Calu3 (cell line): ENCODE results near the gene OOEP. TPM values are rescaled to one million over a fixed set of nuclear protein-coding genes. Genes with fewer than 3 reads are reported as not detected.

Source experiments
- Bru-seq: library from RNA; stranded (reverse); fragments of 400-500 nt; gene quantifications from one replicate; lab custom pipeline; 2021; lab: Mats Ljungman, UMichigan
- BruChase-seq, 2 experiments: library from RNA; stranded (reverse); fragments of 400-500 nt; gene quantifications; one replicate each; lab custom pipeline; 2021; lab: Mats Ljungman, UMichigan
- BruUV-seq: library from RNA; stranded (reverse); fragments of 400-500 nt; replicated peaks from 2 replicates; lab custom pipeline; 2021; lab: Mats Ljungman, UMichigan
- CTCF ChIA-PET: fragments of 300-600 bp; sonication (Branson Sonifier 250); formaldehyde crosslinking; loops from one replicate; lab custom pipeline; 2022; ENCODE audit warnings: antibody characterized with exemption; lab: Charles Lee
- DNase-seq: peaks from one replicate; pipeline ENCODE4 v3.0.0; 2022
- H3K27ac Mint-ChIP-seq: one replicate; pipeline ENCODE4 v1.8.0; 2022; ENCODE audit warnings: mixed read lengths; ENCODE audit not compliant: unreplicated experiment
- H3K27me3 Mint-ChIP-seq: one replicate; pipeline ENCODE4 v1.8.0; 2022; ENCODE audit warnings: mixed read lengths; ENCODE audit not compliant: unreplicated experiment
- H3K36me3 Mint-ChIP-seq: one replicate; pipeline ENCODE4 v1.8.0; 2022; ENCODE audit warnings: mild to moderate bottlenecking, moderate library complexity, mixed read lengths; ENCODE audit not compliant: insufficient read depth, unreplicated experiment
- H3K4me1 Mint-ChIP-seq: one replicate; pipeline ENCODE4 v1.8.0; 2022; ENCODE audit warnings: mild to moderate bottlenecking, low read depth, mixed read lengths; ENCODE audit not compliant: unreplicated experiment
- H3K4me3 Mint-ChIP-seq: one replicate; pipeline ENCODE4 v1.8.0; 2022; ENCODE audit warnings: mild to moderate bottlenecking, low read depth, moderate library complexity, mixed read lengths; ENCODE audit not compliant: unreplicated experiment
- H3K9me3 Mint-ChIP-seq: one replicate; pipeline ENCODE4 v1.8.0; 2022; ENCODE audit warnings: low read depth, mixed read lengths; ENCODE audit not compliant: unreplicated experiment
- intact Hi-C: fragments of 100-400 bp; cut with micrococcal nuclease; formaldehyde crosslinking; loops from one replicate; pipeline ENCODE4 v1.10.0; 2022; ENCODE audit not compliant: unreplicated experiment
- long read RNA-seq: library from polyadenylated mRNA; stranded (forward); transcript quantifications from one replicate; pipeline ENCODE4 v2.0.0, GENCODE V29; 2022
- total RNA-seq: library from RNA; stranded (reverse); gene quantifications from 2 replicates; pipeline ENCODE4 v1.2.3, GENCODE V29; 2022
- TF ChIP-seq, protein P1 (sequence below): fragments of 200-600 bp; IDR thresholded peaks from one replicate; pipeline ENCODE4 v1.8.0; 2022; ENCODE audit warnings: antibody characterized with exemption; ENCODE audit not compliant: unreplicated experiment

OOEP gene
- total RNA-seq = 7.0 and 7.1 TPM in 2 replicates
- Bru-seq, nascent RNA = percentile 53 among the genes with signal in this experiment
- BruChase-seq, experiment 1, labeled RNA remaining after a 6-hour chase = percentile 51 among the genes with signal in this experiment
- percentile 57 among the genes with signal in this experiment for BruChase-seq, experiment 2, labeled RNA remaining after a 2-hour chase
- long read RNA-seq, partial matches to known transcripts = 2 of 5 reads
- long read RNA-seq, other reads (novel, unspliced or antisense) = 3 of 5 reads

DNA sequence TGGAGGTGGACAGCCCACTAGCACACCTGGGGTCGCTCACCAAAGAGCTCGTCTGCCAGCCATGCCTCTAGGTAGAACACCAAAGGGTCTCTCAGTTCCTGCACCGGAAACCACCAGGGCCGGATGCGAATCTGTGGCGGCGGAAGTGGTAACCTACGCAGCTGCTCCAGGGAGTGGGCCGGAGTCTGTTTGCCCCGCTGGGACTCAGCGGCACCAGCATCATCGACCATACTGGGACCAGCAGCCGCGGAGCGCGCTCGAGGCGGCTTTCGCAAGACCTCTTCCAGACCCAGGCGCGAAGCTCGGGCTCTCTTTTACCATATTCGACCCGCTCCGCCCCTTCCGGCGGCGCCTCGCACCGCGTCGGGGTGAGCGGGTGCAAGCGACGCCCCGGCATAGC lies at the start of gene OOEP:
Gene OOEP, minus strand, starts transcription at position 335 of the 400 bp plus-strand sequence. Its CDS starts 105 bp downstream, at position 230.
- intact Hi-C loops = no loop called here
- no peaks in the 10 kb centered on the region for H3K9me3 Mint-ChIP-seq
- no peaks in the 10 kb centered on the region for H3K4me1 Mint-ChIP-seq
- no peak for DNase-seq
- H3K4me3 Mint-ChIP-seq = no peak within 1 kb of the TSS
- CTCF ChIA-PET = interaction anchor here (0.5 kb wide), 1 partner anchor 1161 kb away, joined by 3 read pairs; no protein-coding TSS in a partner anchor
- no TSS peak for BruUV-seq
- H3K27me3 Mint-ChIP-seq = no peaks in the 10 kb centered on the region
- no peaks in the 10 kb centered on the region for H3K36me3 Mint-ChIP-seq
- no peak within 1 kb of the TSS for H3K27ac Mint-ChIP-seq
- TF ChIP-seq, protein P1, sequence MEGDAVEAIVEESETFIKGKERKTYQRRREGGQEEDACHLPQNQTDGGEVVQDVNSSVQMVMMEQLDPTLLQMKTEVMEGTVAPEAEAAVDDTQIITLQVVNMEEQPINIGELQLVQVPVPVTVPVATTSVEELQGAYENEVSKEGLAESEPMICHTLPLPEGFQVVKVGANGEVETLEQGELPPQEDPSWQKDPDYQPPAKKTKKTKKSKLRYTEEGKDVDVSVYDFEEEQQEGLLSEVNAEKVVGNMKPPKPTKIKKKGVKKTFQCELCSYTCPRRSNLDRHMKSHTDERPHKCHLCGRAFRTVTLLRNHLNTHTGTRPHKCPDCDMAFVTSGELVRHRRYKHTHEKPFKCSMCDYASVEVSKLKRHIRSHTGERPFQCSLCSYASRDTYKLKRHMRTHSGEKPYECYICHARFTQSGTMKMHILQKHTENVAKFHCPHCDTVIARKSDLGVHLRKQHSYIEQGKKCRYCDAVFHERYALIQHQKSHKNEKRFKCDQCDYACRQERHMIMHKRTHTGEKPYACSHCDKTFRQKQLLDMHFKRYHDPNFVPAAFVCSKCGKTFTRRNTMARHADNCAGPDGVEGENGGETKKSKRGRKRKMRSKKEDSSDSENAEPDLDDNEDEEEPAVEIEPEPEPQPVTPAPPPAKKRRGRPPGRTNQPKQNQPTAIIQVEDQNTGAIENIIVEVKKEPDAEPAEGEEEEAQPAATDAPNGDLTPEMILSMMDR = no peak

DNA sequence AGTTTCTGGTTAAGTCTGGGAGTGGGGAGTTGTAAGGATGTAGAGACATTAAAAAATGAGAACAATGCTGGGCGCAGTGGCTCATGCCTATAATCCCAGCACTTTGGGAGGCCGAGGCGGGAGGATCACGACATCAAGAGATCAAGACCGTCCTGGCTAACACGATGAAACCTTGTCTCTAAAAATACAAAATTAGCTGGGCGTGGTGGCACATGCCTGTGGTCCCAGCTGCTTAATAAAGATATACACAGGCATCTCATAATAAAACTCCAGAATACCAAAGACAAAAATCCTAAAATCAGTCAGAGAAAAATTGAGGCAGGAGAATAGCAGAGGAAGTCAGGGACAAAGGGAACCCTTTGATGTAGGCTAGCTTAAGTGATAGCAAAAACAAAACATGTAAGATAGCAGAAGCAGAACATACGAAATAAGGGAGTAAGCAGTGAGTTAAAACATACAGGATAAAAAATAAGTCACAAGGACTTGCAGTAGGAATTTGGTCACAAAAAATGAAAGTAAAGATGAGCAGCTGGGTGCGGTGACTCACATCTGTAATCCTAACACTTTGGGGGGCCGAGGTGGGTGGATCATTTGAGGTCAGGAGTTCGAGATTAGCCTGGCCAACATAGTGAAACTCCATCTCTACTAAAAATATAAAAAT lies 48.5 kb upstream of the OOEP start:
- H3K27ac Mint-ChIP-seq = peak overlapping the region; percentile 31
- no peaks in the 10 kb centered on the region for H3K9me3 Mint-ChIP-seq
- no peaks in the 10 kb centered on the region for H3K4me1 Mint-ChIP-seq
- no peaks in the 10 kb centered on the region for H3K27me3 Mint-ChIP-seq
- no peak overlapping the region for H3K4me3 Mint-ChIP-seq
- CTCF ChIA-PET = no interaction called here
- no peak for DNase-seq
- intact Hi-C loops = no loop called here
- TF ChIP-seq, protein P1 = no peak
- BruUV-seq = no TSS peak
- H3K36me3 Mint-ChIP-seq = peaks cover 42% of the 10 kb centered on the region

DNA sequence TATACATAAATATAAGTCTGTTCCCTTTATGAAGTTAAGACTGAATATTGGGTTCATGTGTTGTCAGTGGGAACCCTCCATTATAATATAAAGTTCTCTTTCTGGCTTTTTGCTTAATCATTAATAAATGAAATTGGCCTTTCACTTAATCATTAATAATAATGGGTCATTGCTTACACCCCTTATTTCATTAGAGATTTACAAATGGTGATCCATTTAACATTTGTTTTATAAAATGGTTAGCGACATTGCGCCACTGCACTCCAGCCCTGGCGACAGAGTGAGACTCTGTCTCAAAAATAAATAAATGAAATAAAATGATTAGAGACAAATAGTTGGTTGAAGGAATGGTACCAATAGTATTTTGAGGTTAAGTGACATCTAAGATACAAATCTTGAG lies 43.4 kb upstream of the OOEP start:
- H3K27ac Mint-ChIP-seq = no peak overlapping the region
- BruUV-seq = no TSS peak
- intact Hi-C loops = no loop called here
- H3K9me3 Mint-ChIP-seq = no peaks in the 10 kb centered on the region
- no peaks in the 10 kb centered on the region for H3K4me1 Mint-ChIP-seq
- CTCF ChIA-PET = no interaction called here
- H3K4me3 Mint-ChIP-seq = no peak overlapping the region
- H3K36me3 Mint-ChIP-seq = peaks cover 26% of the 10 kb centered on the region
- H3K27me3 Mint-ChIP-seq = no peaks in the 10 kb centered on the region
- no peak for DNase-seq
- TF ChIP-seq, protein P1 = no peak

DNA sequence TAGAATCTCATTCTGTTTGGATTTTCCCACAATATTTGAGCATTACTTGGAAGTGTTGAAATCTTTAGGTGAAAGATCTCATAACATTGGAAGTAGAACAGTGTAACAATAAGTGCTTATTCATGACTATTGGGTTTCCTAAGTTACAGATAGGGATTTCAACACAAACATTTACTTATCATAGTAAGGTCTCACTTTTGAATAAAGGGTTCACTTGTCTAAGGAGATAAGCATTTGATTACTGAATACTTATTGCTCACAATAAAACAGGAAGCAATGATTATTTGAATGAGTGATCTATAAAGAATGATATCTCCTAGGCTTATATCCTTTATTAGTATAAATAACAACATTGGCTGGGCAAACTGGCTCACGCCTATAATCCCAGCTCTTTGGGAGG lies 39.7 kb upstream of the OOEP start:
- intact Hi-C loops = no loop called here
- no TSS peak for BruUV-seq
- no peaks in the 10 kb centered on the region for H3K27me3 Mint-ChIP-seq
- no peak overlapping the region for H3K27ac Mint-ChIP-seq
- no peak overlapping the region for H3K4me3 Mint-ChIP-seq
- CTCF ChIA-PET = interaction anchor here (0.6 kb wide), 2 partner anchors 67 to 297 kb away, joined by 4 to 5 read pairs; no protein-coding TSS in a partner anchor
- TF ChIP-seq, protein P1 = no peak
- DNase-seq = no peak
- peaks cover 18% of the 10 kb centered on the region for H3K36me3 Mint-ChIP-seq
- H3K4me1 Mint-ChIP-seq = no peaks in the 10 kb centered on the region
- no peaks in the 10 kb centered on the region for H3K9me3 Mint-ChIP-seq
